ENCODE results near the gene CEACAM4. TPM values are rescaled to one million over a fixed set of nuclear protein-coding genes. Genes with fewer than 3 reads are reported as not detected.

CEACAM4 gene
- total and polyA plus RNA-seq, 2 donors (not counting 1 experiment from before 2014, with no cell fraction given): 0.34 TPM; not detected in 1

DNA sequence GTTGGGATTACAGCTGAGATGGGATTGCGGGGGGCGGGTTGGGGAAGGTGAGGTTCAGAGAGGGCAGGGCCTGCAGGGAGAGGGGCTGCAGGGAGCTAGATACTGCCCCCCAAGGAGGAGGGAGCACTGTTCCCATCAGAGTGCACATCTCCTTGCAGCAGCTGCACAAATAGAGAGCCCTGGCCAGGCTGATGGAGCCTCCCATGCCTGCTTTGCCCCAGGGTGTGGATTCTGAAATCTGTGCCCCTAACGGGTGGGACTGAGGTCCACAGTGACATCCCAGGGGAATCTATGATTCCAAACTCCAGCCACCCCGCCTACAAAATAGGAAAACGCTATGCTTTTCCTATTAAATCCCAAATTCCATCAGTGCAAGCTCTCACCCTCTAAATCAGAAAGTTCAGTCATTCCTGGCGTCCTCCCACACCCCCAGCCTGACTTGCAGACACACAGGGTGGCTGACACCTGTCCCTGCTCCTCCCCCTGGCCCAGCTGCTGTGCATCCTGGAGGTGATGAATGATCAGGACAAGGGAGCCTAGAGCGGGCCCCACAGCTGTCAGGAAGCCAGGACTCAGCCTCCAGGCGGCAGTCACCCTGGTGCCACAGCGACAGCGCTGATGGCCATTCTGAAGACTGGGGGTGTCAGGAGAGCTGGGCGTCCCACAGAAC is 57.3 kb downstream of the CEACAM4 start:
- ATAC-seq (ENCODE audit: low read depth) (no peak), DNase-seq (no peak)
- Histone ChIP-seq H3K27ac (ENCODE audit: low read length in 2 of 2) (no peak overlapping the region), H3K4me3 (ENCODE audit: control extremely low read depth in 1 of 5, extremely low read depth in 1 of 5, insufficient read depth in 1 of 5, low read depth in 2 of 5, low read length in 4 of 5) (no peak overlapping the region), H3K4me1 (ENCODE audit: control insufficient read depth in 2 of 2, insufficient read depth in 2 of 2, low read length in 2 of 2) (peaks cover 17 to 19% of the 10 kb centered on the region in 2 donors), H3K4me2 (replicated peaks; ENCODE audit: low read depth, low read length, poor library complexity, severe bottlenecking) (no peak overlapping the region), H3K27me3 (replicated peaks in 1 of 4; ENCODE audit: control extremely low read depth in 1 of 4, control insufficient read depth in 3 of 4, insufficient read depth in 4 of 4, low read length in 3 of 4) (peaks cover 0 to 9% (median 3%) of the 10 kb centered on the region in 4 experiments), H3K36me3 (replicated peaks in 1 of 2; ENCODE audit: control extremely low read depth in 1 of 2, control insufficient read depth in 1 of 2, extremely low read depth in 1 of 2, insufficient read depth in 2 of 2, low read length in 1 of 2) (peaks cover 1 to 3% of the 10 kb centered on the region in 2 experiments), H3K9me3 (ENCODE audit: control extremely low read depth in 1 of 3, control insufficient read depth in 2 of 3, insufficient read depth in 1 of 3, low read length in 2 of 3) (no peaks in the 10 kb centered on the region), H3K79me2 (ENCODE audit: control insufficient read depth, insufficient read depth, low read length) (peaks cover 64% of the 10 kb centered on the region), H4K20me1 (ENCODE audit: control insufficient read depth, insufficient read depth, low read length, poor library complexity, severe bottlenecking) (peaks cover 23% of the 10 kb centered on the region), H2AFZ (ENCODE audit: insufficient read depth, low read depth, low read length, poor library complexity, severe bottlenecking) (no peak overlapping the region), H3K9ac (ENCODE audit: low read length) (no peak overlapping the region)
- ChIA-PET POLR2A (interaction anchor here (0.9 to 1.9 kb wide), 2 partner anchors 24 to 48 kb away, joined by 5 to 6 read pairs; no protein-coding TSS in a partner anchor), CTCF (interaction anchor here (0.6 to 18.0 kb wide), 27 partner anchors 11 to 446 kb away, joined by 3 to 549 read pairs (median 5); partner anchors contain the start of genes CCDC97, DMAC2, ERICH4 and HNRNPUL1)
- intact Hi-C loops (cut with micrococcal nuclease): loop anchor here (1.0 to 10.0 kb wide), 4 partner anchors 53 to 305 kb away; partner anchors contain the start of gene HNRNPUL1
- TF ChIP-seq, protein P1, sequence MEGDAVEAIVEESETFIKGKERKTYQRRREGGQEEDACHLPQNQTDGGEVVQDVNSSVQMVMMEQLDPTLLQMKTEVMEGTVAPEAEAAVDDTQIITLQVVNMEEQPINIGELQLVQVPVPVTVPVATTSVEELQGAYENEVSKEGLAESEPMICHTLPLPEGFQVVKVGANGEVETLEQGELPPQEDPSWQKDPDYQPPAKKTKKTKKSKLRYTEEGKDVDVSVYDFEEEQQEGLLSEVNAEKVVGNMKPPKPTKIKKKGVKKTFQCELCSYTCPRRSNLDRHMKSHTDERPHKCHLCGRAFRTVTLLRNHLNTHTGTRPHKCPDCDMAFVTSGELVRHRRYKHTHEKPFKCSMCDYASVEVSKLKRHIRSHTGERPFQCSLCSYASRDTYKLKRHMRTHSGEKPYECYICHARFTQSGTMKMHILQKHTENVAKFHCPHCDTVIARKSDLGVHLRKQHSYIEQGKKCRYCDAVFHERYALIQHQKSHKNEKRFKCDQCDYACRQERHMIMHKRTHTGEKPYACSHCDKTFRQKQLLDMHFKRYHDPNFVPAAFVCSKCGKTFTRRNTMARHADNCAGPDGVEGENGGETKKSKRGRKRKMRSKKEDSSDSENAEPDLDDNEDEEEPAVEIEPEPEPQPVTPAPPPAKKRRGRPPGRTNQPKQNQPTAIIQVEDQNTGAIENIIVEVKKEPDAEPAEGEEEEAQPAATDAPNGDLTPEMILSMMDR (IDR thresholded peaks at IDR 0.05): no peak
- TF ChIP-seq EZH2 (IDR thresholded peaks at IDR 0.05; ENCODE audit: borderline replicate concordance, insufficient read depth, low read depth, low read length, poor library complexity, severe bottlenecking): no peak
- Mint-ChIP-seq H3K4me1 (peaks cover 11% of the 10 kb centered on the region), H3K27ac (no peak overlapping the region), H3K27me3 (peaks cover 5% of the 10 kb centered on the region), H3K9me3 (ENCODE audit: insufficient read depth) (no peaks in the 10 kb centered on the region), H3K4me3 (no peak overlapping the region)
- 85% methylated on average over 11 of the region's 11 CpGs for WGBS (ENCODE audit: insufficient coverage)

Small RNA genes lying within 50 kb of the gene (small RNA-seq; reads per million reads assigned to genes)
- gene AC243960.4 (ENCODE audit: insufficient read length, low read depth, low replicate concordance): not detected

Other genes with a start within 250 kb of the CEACAM4 start
- 14.1 and 16.1 TPM in 2 replicates for gene EXOSC5, start 229.7 kb downstream of the CEACAM4 start, total RNA-seq
- 19.6 and 41.4 TPM in 2 replicates for gene EXOSC5, start 229.7 kb downstream of the CEACAM4 start, polyA plus RNA-seq
- gene BCKDHA, start 229.3 kb downstream of the CEACAM4 start, total RNA-seq: 20.6 and 25.2 TPM in 2 replicates
- 24.2 and 39.7 TPM in 2 replicates for gene BCKDHA, start 229.3 kb downstream of the CEACAM4 start, polyA plus RNA-seq
- 0.22 and 0.27 TPM in 2 replicates for gene B3GNT8, start 199.7 kb downstream of the CEACAM4 start, total RNA-seq
- 0.06 TPM in 1 of 2 replicates, not detected in the other for gene B3GNT8, start 199.7 kb downstream of the CEACAM4 start, polyA plus RNA-seq
- 31.6 and 31.8 TPM in 2 replicates for gene DMAC2, start 187.2 kb downstream of the CEACAM4 start, total RNA-seq
- gene DMAC2, start 187.2 kb downstream of the CEACAM4 start, polyA plus RNA-seq: 32.7 and 41.7 TPM in 2 replicates
- gene ERICH4, start 183.9 kb downstream of the CEACAM4 start, total RNA-seq: not detected in 2 replicates
- gene ERICH4, start 183.9 kb downstream of the CEACAM4 start, polyA plus RNA-seq: not detected in 2 replicates
- gene CEACAM21, start 50.9 kb downstream of the CEACAM4 start, total RNA-seq: 18.9 and 19.3 TPM in 2 replicates
- 18.7 and 27.3 TPM in 2 replicates for gene CEACAM21, start 50.9 kb downstream of the CEACAM4 start, polyA plus RNA-seq
- not detected in 2 replicates for gene CEACAM7, start 61.2 kb upstream of the CEACAM4 start, total RNA-seq
- gene CEACAM7, start 61.2 kb upstream of the CEACAM4 start, polyA plus RNA-seq: not detected in 2 replicates
- gene CEACAM5, start 81.6 kb upstream of the CEACAM4 start, total RNA-seq: not detected in 2 replicates
- not detected in 2 replicates for gene CEACAM5, start 81.6 kb upstream of the CEACAM4 start, polyA plus RNA-seq
- gene CEACAM6, start 128.5 kb upstream of the CEACAM4 start, total RNA-seq: not detected in 2 replicates
- not detected in 2 replicates for gene CEACAM6, start 128.5 kb upstream of the CEACAM4 start, polyA plus RNA-seq
- not detected in 2 replicates for gene CEACAM3, start 169.5 kb upstream of the CEACAM4 start, total RNA-seq
- 0.14 TPM in 1 of 2 replicates, not detected in the other for gene CEACAM3, start 169.5 kb upstream of the CEACAM4 start, polyA plus RNA-seq
- not detected in 2 replicates for gene LYPD4, start 217.6 kb upstream of the CEACAM4 start, total RNA-seq
- not detected in 2 replicates for gene LYPD4, start 217.6 kb upstream of the CEACAM4 start, polyA plus RNA-seq
- gene DMRTC2, start 218.0 kb upstream of the CEACAM4 start, total RNA-seq: not detected in 2 replicates
- gene DMRTC2, start 218.0 kb upstream of the CEACAM4 start, polyA plus RNA-seq: not detected in 2 replicates
- gene RPS19, start 233.2 kb upstream of the CEACAM4 start, total RNA-seq: 3,294 and 3,322 TPM in 2 replicates
- 6,261 and 9,144 TPM in 2 replicates for gene RPS19, start 233.2 kb upstream of the CEACAM4 start, polyA plus RNA-seq

Data from B cell (primary cell).